Prostate gland (tissue), 2 donors: ENCODE data around the gene ASB18.

Experiments used
- POLR2A ChIP-seq: fragments of 450-650 bp; IDR thresholded peaks from one replicate; pipeline ENCODE4 v1.6.1; 2016; ENCODE audit warnings: antibody characterized with exemption, mild to moderate bottlenecking
- TF ChIP-seq, protein P1 (sequence below), 4 experiments: fragments of 200-600 bp in 2 of 4; fragments of 450-650 bp in 2 of 4; sonication (generic) in 2 of 4; IDR thresholded peaks; 1 replicate in 3 of 4; 2 replicates in 1 of 4; pipeline ENCODE4 v1.5.1; 2016 to 2019; ENCODE audit warnings: antibody characterized with exemption in 4 of 4, mild to moderate bottlenecking in 2 of 4, moderate library complexity in 2 of 4

DNA sequence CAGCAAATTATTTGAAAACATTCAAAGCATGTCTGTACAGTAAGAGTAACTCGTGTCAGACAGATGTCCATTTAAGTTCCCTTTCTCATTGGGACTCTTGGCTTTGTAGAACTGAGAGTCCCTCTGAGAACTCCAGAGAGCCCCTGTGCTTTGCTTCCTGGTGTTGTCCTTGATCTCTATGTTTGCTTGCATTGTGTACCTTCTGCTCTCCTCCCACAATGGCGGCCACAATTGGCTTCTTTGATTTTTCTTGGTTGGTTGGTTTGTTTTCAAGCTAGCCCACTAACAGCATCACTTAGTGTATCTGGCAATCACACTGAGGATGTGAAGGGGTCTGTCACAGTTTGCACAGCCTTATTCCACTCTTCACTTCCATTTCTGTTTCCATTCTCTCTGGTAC lies 15.1 kb downstream of the ASB18 start:
- no peak for TF ChIP-seq POLR2A
- TF ChIP-seq, protein P1, sequence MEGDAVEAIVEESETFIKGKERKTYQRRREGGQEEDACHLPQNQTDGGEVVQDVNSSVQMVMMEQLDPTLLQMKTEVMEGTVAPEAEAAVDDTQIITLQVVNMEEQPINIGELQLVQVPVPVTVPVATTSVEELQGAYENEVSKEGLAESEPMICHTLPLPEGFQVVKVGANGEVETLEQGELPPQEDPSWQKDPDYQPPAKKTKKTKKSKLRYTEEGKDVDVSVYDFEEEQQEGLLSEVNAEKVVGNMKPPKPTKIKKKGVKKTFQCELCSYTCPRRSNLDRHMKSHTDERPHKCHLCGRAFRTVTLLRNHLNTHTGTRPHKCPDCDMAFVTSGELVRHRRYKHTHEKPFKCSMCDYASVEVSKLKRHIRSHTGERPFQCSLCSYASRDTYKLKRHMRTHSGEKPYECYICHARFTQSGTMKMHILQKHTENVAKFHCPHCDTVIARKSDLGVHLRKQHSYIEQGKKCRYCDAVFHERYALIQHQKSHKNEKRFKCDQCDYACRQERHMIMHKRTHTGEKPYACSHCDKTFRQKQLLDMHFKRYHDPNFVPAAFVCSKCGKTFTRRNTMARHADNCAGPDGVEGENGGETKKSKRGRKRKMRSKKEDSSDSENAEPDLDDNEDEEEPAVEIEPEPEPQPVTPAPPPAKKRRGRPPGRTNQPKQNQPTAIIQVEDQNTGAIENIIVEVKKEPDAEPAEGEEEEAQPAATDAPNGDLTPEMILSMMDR (IDR thresholded peaks at IDR 0.05), result no peak
